Right renal cortex interstitium (tissue), 3 donors: ENCODE data around the gene FAM163B. TPM values are rescaled to one million over a fixed set of nuclear protein-coding genes. Genes with fewer than 3 reads are reported as not detected.

Experiments used
- DNase-seq, 3 donors: peaks; one replicate each; pipeline ENCODE4 v3.0.0-alpha.2; 2013; ENCODE audit warnings: low read depth in 3 of 3, low spot score in 2 of 3
- polyA plus RNA-seq, 3 donors: library from polyadenylated mRNA; unstranded; fragments of 120-200 nt; gene quantifications; one replicate each; pipeline ENCODE4 v1.2.1, GENCODE V29; 2013; ENCODE audit not compliant: insufficient read length in 3 of 3

Gene FAM163B
- polyA plus RNA-seq, 3 donors, result 0.16 to 0.21 TPM; not detected in 1

- DNase-seq, result no peak
Observed at GRCh38 chr9:133603135-133603927, 5.9 kb downstream of the FAM163B start.

- no peak for DNase-seq
Observed at GRCh38 chr9:133602277-133602676, 6.9 kb downstream of the FAM163B start.

- DNase-seq, result no peak
Observed at GRCh38 chr9:133601746-133602145, 7.4 kb downstream of the FAM163B start.

- DNase-seq, result no peak
Observed at GRCh38 chr9:133600739-133601138, 8.4 kb downstream of the FAM163B start.

- DNase-seq, result no peak
Observed at GRCh38 chr9:133599470-133600173, 9.6 kb downstream of the FAM163B start.

- no peak for DNase-seq
Observed at GRCh38 chr9:133598978-133599377, 10.2 kb downstream of the FAM163B start.

- no peak for DNase-seq
Observed at GRCh38 chr9:133597316-133597957, 11.8 kb downstream of the FAM163B start.

- DNase-seq, result no peak
Observed at GRCh38 chr9:133595910-133596309, 13.3 kb downstream of the FAM163B start.

GRCh38 chr9:133594310-133594709 is 14.9 kb downstream of the FAM163B start:
- DNase-seq, result no peak

- no peak for DNase-seq
Observed at GRCh38 chr9:133593587-133594253, 15.5 kb downstream of the FAM163B start.

GRCh38 chr9:133592731-133593409 is 16.3 kb downstream of the FAM163B start:
- DNase-seq, result no peak

GRCh38 chr9:133591985-133592384 is 17.2 kb downstream of the FAM163B start:
- no peak for DNase-seq

- DNase-seq, result no peak
Observed at GRCh38 chr9:133591116-133591910, 17.9 kb downstream of the FAM163B start.

GRCh38 chr9:133590231-133590855 is 18.8 kb downstream of the FAM163B start:
- DNase-seq, result no peak

GRCh38 chr9:133589454-133590227 is 19.5 kb downstream of the FAM163B start:
- no peak for DNase-seq

- no peak for DNase-seq
Observed at GRCh38 chr9:133587466-133587865, 21.7 kb downstream of the FAM163B start.

- DNase-seq, result no peak
Observed at GRCh38 chr9:133587051-133587450, 22.1 kb downstream of the FAM163B start.
